WTC11 (cell line): Measurements from ENCODE around the gene MEGF8. TPM values are rescaled to one million over a fixed set of nuclear protein-coding genes. Genes with fewer than 3 reads are reported as not detected.

Source experiments
- ATAC-seq: fragments of 200-7000 bp; cut with Tn5 transposase; 2 replicates; pipeline ENCODE4 v1.10.0; 2021; ENCODE audit warnings: mild to moderate bottlenecking, moderate library complexity
- CTCF ChIA-PET: fragments of 300-600 bp; sonication (Branson Sonifier 250); formaldehyde crosslinking; loops from one replicate; lab custom pipeline; 2021; ENCODE audit warnings: antibody characterized with exemption; lab: Charles Lee
- POLR2A ChIA-PET: fragments of 350-600 bp; sonication (Branson Sonifier 250); formaldehyde crosslinking; loops from one replicate; lab custom pipeline; 2021; ENCODE audit warnings: antibody characterized with exemption; lab: Charles Lee
- DNase-seq: peaks from one replicate; pipeline ENCODE4 v3.0.0; 2021; ENCODE audit warnings: low spot score
- H3K27ac Mint-ChIP-seq: 2 replicates; pipeline ENCODE4 v1.8.0; 2021; ENCODE audit warnings: mixed read lengths
- H3K27me3 Mint-ChIP-seq: 2 replicates; pipeline ENCODE4 v1.8.0; 2021; ENCODE audit warnings: low read depth, mild to moderate bottlenecking, moderate library complexity, mixed read lengths
- H3K36me3 Mint-ChIP-seq: 2 replicates; pipeline ENCODE4 v1.8.0; 2021; ENCODE audit warnings: mixed read lengths
- H3K4me1 Mint-ChIP-seq: 2 replicates; pipeline ENCODE4 v1.8.0; 2022; ENCODE audit warnings: mixed read lengths
- H3K4me3 Mint-ChIP-seq: 2 replicates; pipeline ENCODE4 v1.8.0; 2021; ENCODE audit warnings: mild to moderate bottlenecking, moderate library complexity, mixed read lengths
- H3K9me3 Mint-ChIP-seq: 2 replicates; pipeline ENCODE4 v1.8.0; 2021; ENCODE audit warnings: mixed read lengths
- ATF3 ChIP-seq: sonication (generic); formaldehyde crosslinking; conservative IDR thresholded peaks from 2 replicates; pipeline ENCODE4 v1.8.1; 2022; ENCODE audit warnings: mild to moderate bottlenecking, missing genetic modification reagents
- CBFB ChIP-seq: sonication (generic); formaldehyde crosslinking; IDR thresholded peaks from 2 replicates; pipeline ENCODE4 v1.8.1; 2022; ENCODE audit warnings: mild to moderate bottlenecking, low read depth, missing genetic modification reagents
- CTCF ChIP-seq: fragments of 200-600 bp; IDR thresholded peaks from 2 replicates; pipeline ENCODE4 v1.8.0; 2022; ENCODE audit warnings: antibody characterized with exemption
- ERG ChIP-seq: fragments of 250-450 bp; sonication (Bioruptor Pico); IDR thresholded peaks from 2 replicates; pipeline ENCODE4 v1.8.0; 2021; ENCODE audit warnings: mild to moderate bottlenecking
- ESRRA ChIP-seq: sonication (generic); formaldehyde crosslinking; IDR thresholded peaks from 2 replicates; pipeline ENCODE4 v1.8.1; 2022; ENCODE audit warnings: mild to moderate bottlenecking, missing genetic modification reagents, borderline replicate concordance
- GTF2I ChIP-seq: fragments of 250-450 bp; sonication (Bioruptor Pico); conservative IDR thresholded peaks from 2 replicates; pipeline ENCODE4 v1.4.0; 2021; ENCODE audit warnings: mild to moderate bottlenecking
- MXD4 ChIP-seq: fragments of 250-450 bp; sonication (Bioruptor Pico); IDR thresholded peaks from 2 replicates; pipeline ENCODE4 v1.8.0; 2021; ENCODE audit warnings: mild to moderate bottlenecking, moderate library complexity, borderline replicate concordance
- NFE2L1 ChIP-seq: sonication (generic); formaldehyde crosslinking; IDR thresholded peaks from 2 replicates; pipeline ENCODE4 v1.8.1; 2023; ENCODE audit warnings: missing genetic modification reagents
- NFYB ChIP-seq: sonication (generic); formaldehyde crosslinking; conservative IDR thresholded peaks from 2 replicates; pipeline ENCODE4 v1.8.0; 2022; ENCODE audit warnings: low read depth, missing genetic modification reagents
- PREB ChIP-seq: sonication (generic); formaldehyde crosslinking; IDR thresholded peaks from 2 replicates; pipeline ENCODE4 v1.8.1; 2022; ENCODE audit warnings: mild to moderate bottlenecking, missing genetic modification reagents, moderate library complexity, borderline replicate concordance
- TP53 ChIP-seq: sonication (generic); formaldehyde crosslinking; IDR thresholded peaks from 2 replicates; pipeline ENCODE4 v1.8.1; 2023; ENCODE audit warnings: mild to moderate bottlenecking, missing genetic modification reagents
- ZNF512 ChIP-seq: sonication (generic); formaldehyde crosslinking; IDR thresholded peaks from 2 replicates; pipeline ENCODE4 v1.8.1; 2022; ENCODE audit warnings: missing genetic modification reagents, borderline replicate concordance
- ZNF532 ChIP-seq: fragments of 250-450 bp; sonication (Bioruptor Pico); IDR thresholded peaks from 2 replicates; pipeline ENCODE4 v1.9.0; 2021; ENCODE audit warnings: mild to moderate bottlenecking, borderline replicate concordance
- total RNA-seq: library from RNA; stranded (reverse); gene quantifications from 3 replicates; pipeline ENCODE4 v1.2.3, GENCODE V29; 2021

Gene MEGF8
- total RNA-seq, 1 experiment from 2014 or later = 42.1 TPM

- Mint-ChIP-seq H3K4me3 (no peak overlapping the region), H3K36me3 (peaks cover 9% of the 10 kb centered on the region), H3K9me3 (no peaks in the 10 kb centered on the region), H3K4me1 (peaks cover 27% of the 10 kb centered on the region), H3K27ac (peak overlapping the region; percentile 21; the same call in 1 of the 2 replicates), H3K27me3 (no peaks in the 10 kb centered on the region; the same call in none of the 2 replicates)
- CTCF ChIA-PET = interaction anchor here (0.7 to 1.1 kb wide), 4 partner anchors 9 to 66 kb away, joined by 3 to 5 read pairs (median 4); no protein-coding TSS in a partner anchor
- TF ChIP-seq TP53 = no peak
- TF ChIP-seq ERG (CRISPR knock-in tag) = no peak
- no peak for TF ChIP-seq CTCF
- no peak for TF ChIP-seq CBFB (CRISPR knock-in tag)
- no peak for TF ChIP-seq PREB
- no peak for TF ChIP-seq MXD4 (CRISPR knock-in tag)
- no peak for TF ChIP-seq ESRRA (CRISPR knock-in tag)
- TF ChIP-seq ATF3 (CRISPR knock-in tag) = no peak
- no peak for TF ChIP-seq NFE2L1 (CRISPR knock-in tag)
- no peak for DNase-seq
- ATAC-seq = no peak
- POLR2A ChIA-PET = interaction anchor here (1.3 kb wide), 1 partner anchor 67 kb away, joined by 7 read pairs; no protein-coding TSS in a partner anchor
Measured at GRCh38 chr19:42303876-42304275, 21.6 kb upstream of the MEGF8 start.

- CTCF ChIA-PET = interaction anchor here (1.0 to 2.3 kb wide), 6 partner anchors 12 to 117 kb away, joined by 3 to 8 read pairs (median 4); no protein-coding TSS in a partner anchor
- Mint-ChIP-seq H3K36me3 (no peaks in the 10 kb centered on the region), H3K27me3 (no peaks in the 10 kb centered on the region; the same call in none of the 2 replicates), H3K27ac (no peak overlapping the region), H3K4me3 (no peak overlapping the region), H3K4me1 (peaks cover 20% of the 10 kb centered on the region), H3K9me3 (no peaks in the 10 kb centered on the region)
- ATAC-seq (peak; percentile 36), DNase-seq (peak; percentile 50)
- POLR2A ChIA-PET = no interaction called here
- TF ChIP-seq NFYB (peak; percentile 47; the same call in 1 of the 2 replicates), CTCF (no peak), ZNF512 (CRISPR knock-in tag) (no peak), GTF2I (no peak), ZNF532 (CRISPR knock-in tag) (no peak)
Measured at GRCh38 chr19:42306646-42307045, 18.8 kb upstream of the MEGF8 start.
